GM18498 (cell line): Measurements from ENCODE around the gene MAP1B.

Source experiments
- ATAC-seq: cut with Tn5 transposase; IDR thresholded peaks from one replicate; pipeline ENCODE4 v1.9.1; 2021; ENCODE audit warnings: mild to moderate bottlenecking, moderate library complexity; ENCODE audit not compliant: unreplicated experiment

MAP1B gene

DNA sequence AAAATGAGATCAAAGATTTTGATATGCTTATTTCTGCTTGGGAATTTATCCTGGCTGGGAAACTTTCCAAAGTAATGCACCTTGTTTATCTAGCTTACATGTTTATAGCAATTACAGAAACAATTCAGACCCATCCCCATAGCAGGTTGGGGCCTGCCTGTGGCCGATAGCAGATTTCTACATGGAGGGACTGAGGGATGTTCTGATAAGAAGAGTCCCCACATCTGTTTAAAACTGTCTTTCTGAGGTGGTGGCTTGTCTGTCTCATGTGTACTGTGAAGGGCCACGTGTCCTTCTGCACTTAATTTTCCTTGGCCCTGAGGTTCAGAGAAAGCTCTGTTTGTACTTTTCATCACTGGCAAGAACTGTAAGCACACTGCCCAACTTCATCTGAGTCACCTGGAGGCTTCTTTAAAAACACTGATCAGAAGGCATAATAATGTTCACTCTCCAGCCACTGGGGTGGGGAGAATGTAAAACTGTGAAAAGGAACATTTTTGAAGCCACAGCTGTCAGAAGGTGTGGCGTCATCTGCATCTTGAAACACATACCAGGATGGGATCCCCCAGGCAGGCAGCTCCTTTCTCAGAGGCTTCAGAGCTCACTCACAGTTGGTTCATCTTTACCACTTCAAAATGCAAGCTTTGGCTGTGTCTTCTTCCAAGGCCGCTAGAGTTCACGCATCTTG, 80.3 kb downstream of the MAP1B start:
- no peak for ATAC-seq

DNA sequence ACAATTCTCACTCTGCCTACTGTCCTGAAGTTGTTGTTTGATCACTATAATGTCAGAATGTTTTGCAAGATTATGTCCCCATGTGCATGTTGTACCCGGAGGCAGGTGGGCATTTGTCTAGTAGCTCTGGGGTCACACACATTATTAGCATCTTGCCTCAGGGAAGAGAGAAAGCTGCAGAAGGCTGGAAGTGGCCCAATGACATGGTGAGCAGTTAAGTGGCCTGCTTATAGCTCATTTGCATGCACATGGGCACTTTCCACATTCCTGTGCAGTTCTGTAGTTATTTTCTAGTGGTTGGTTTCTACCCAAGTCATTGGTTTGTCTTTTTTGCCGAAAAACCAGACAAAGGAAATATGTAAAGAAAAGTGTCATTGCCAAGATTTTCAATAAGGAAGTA, 80.9 kb downstream of the MAP1B start:
- ATAC-seq, result no peak

DNA sequence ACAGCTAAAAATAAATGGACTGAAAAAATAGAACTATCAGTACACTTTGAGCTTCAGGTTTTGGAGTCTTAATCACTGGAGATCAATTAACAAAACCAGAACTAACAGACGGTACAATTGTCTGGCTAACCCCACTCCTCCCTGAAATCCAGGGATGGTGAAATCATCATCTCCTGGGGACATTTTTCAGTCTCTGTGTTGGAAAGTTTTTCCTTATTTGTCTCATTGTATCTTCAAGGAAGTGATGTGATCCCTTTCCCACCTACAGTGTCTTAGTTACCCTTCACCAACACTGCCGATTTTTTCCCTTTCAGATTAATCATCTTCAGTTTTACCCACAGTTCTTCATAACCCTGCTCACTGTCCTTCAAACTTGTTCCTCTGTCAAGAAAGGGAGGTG, 81.9 kb downstream of the MAP1B start:
- no peak for ATAC-seq

DNA sequence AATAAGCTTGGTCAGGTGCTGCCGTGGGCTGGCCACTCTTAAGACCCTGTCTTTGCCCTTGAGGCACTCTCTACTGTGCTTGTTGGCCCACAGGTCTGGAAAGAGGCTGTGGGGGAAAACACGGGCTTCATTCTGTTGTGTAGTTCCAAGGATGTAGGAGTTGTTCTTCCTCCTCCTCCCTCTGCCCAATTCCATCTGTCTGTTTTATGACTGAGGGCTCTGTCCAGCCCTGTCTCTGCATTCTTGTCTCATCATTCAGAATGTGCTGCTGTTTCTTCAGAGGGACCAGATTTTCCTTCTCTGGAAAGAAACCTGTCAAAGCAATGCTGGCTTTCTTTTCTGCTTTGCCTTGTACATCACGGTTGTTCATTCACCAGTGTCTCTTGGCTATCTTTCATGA, 84.1 kb downstream of the MAP1B start:
- no peak for ATAC-seq

DNA sequence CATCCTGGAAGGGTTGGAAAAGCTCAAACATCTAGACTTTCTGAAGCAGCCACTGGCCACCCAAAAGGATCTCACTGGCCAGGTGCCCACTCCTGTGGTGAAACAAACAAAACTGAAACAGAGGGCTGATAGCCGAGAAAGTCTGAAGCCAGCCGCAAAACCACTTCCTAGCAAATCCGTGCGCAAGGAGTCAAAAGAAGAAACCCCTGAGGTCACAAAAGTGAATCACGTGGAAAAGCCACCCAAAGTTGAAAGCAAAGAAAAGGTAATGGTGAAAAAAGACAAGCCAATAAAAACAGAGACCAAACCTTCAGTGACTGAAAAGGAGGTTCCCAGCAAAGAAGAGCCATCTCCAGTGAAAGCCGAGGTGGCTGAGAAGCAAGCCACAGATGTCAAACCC, 87.6 kb downstream of the MAP1B start:
- ATAC-seq, result peak; percentile 95

DNA sequence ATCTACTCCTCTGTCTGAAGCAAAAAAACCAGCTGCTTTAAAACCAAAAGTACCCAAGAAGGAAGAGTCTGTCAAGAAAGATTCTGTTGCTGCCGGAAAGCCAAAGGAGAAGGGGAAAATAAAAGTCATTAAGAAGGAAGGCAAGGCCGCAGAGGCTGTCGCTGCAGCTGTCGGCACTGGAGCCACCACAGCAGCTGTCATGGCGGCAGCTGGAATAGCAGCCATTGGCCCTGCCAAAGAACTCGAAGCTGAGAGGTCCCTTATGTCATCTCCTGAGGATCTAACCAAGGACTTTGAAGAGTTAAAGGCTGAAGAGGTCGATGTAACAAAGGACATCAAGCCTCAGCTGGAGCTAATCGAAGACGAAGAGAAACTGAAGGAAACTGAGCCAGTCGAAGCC, 88.3 kb downstream of the MAP1B start:
- ATAC-seq, result no peak

DNA sequence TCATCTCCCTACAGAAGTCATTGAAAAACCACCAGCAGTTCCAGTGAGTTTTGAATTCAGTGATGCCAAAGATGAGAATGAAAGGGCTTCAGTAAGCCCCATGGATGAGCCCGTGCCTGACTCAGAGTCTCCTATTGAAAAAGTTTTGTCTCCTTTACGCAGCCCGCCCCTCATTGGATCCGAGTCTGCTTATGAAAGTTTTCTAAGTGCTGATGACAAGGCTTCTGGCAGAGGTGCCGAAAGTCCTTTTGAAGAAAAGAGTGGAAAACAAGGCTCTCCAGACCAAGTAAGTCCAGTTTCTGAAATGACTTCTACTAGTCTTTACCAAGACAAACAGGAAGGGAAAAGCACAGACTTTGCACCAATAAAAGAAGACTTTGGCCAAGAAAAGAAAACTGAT, 90.1 kb downstream of the MAP1B start:
- no peak for ATAC-seq

DNA sequence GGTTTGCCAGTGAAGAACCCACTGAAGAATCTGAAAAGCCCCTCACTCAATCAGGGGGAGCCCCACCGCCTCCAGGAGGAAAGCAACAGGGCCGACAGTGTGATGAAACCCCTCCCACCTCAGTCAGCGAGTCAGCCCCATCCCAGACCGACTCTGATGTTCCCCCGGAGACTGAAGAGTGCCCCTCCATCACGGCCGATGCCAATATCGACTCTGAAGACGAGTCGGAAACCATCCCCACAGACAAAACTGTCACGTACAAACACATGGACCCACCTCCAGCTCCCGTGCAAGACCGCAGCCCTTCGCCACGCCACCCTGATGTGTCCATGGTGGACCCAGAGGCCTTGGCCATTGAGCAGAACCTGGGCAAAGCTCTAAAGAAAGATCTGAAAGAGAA, 92.4 kb downstream of the MAP1B start:
- no peak for ATAC-seq

DNA sequence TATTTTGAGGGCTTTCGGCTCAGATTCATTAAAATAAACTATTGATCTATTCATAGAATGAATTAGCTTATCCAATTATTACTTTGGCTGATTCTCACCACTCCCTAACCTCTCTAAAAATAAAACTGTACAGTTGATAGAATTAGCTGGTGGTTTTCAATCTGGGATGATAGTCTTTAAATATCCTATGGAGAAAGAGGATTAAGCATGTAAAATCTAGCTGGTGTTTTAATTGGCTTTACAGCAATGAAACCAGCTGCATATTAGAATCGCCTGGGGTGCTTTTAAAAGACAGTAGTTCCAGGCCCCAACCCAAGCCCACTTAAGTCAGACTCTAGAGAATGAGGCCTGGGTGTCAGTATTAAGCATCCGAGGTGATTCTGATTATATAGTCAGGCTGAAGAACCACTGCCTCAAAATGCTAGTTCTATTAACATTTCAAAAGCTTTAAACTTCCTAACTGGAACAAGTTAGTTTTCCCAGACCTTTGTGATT, 95.1 kb downstream of the MAP1B start:
- no peak for ATAC-seq

DNA sequence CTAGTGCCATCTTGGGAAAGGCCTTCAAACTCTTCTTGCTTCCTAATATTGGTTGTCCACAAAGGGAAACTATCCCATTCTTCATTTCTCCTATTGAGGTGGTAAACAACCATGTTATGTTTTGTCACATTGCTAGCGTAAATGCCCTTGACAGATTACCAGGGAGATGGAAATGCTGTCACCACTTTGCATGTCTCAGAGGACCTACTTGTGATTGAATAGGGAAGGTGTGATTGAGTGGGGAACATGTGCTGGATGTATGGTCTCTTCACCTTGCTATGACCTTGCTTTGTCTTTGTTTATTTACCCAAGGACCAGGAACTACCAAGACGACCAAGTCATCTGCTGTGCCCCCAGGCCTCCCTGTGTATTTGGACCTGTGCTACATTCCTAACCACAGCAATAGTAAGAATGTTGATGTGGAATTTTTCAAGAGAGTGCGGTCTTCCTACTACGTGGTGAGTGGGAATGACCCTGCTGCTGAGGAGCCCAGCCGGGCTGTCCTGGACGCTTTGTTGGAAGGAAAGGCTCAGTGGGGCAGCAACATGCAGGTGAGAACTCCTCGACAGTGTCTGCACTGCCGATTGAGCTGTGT, 96.1 kb downstream of the MAP1B start:
- ATAC-seq, result no peak

DNA sequence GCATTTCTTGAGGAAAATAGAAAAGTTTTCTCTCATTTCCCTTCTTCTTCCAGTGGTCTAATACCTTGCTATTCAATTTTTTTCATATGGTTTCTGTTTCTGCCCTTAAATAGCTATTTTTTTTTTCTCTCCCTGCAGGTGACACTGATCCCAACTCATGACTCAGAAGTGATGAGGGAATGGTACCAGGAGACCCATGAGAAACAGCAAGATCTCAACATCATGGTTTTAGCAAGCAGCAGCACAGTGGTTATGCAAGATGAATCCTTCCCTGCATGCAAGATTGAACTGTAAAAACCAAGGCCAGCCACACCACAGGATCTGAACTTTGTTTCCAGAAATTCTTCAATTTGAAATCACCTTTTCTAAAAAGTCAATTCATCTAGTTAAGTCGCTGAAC, 97.7 kb downstream of the MAP1B start:
- ATAC-seq, result no peak

DNA sequence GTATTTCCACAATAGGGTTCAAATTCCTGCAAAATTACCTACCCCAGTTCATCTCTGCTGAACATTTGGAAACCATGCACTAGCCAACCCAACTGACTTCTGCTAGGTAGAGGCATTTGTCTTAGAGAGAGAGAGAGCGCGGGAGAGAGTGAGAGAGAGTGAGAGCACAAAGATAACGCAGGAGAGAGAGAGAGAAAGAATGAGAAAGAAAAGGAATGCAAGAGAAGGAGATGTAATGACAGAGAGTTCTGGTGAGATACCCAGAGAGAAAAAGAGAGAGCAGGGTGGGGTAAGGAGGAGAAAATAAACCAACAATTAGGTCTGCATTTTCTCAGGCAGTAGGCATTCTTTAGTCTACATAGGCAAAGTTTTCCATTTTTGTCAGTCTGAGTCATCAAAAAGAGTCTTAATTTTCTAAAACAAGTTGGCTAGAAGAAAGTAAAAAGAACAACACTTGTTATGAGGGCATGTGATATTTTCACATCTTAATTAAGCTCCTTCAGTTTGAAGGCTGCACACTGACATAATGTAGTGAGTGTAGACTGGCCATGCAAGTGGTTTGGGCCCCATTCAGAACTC, 98.2 kb downstream of the MAP1B start:
- no peak for ATAC-seq

DNA sequence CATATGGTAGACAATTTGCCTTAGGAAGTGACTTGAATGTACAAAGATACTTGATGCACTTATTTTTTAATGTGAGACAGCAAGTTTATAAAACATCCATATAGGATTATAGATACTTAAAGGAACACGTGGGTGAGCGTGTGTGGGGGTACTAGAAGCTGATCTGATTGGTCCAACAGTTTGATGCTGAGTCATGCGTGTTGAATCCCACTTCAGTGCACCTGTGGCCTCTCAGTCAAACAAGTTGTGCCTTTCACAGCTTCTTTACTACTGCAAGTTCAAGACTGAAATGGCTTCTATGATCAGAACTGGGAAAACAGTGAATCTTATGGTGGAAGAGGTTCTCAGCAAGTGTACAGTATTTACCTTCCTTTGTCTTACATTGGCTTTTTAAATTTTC, 98.9 kb downstream of the MAP1B start:
- no peak for ATAC-seq

DNA sequence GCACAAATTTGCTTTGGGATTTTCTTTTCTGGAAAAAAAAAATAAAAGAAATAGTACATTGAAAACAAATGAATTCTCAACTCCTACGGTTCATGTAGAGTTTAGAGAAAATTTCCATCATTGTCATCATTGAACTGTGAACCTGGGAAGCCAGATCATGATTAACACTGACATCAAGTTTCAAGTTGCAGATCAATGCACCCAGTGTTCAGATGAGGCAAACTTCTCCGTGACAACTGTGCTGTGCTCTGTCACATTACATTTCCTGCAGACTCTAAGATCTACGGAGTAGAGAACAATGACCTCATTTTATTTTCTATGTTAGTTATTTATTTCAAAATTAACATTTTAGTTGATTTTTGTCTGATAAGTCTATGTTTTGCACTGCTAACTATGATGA, 99.7 kb downstream of the MAP1B start:
- ATAC-seq, result no peak

DNA sequence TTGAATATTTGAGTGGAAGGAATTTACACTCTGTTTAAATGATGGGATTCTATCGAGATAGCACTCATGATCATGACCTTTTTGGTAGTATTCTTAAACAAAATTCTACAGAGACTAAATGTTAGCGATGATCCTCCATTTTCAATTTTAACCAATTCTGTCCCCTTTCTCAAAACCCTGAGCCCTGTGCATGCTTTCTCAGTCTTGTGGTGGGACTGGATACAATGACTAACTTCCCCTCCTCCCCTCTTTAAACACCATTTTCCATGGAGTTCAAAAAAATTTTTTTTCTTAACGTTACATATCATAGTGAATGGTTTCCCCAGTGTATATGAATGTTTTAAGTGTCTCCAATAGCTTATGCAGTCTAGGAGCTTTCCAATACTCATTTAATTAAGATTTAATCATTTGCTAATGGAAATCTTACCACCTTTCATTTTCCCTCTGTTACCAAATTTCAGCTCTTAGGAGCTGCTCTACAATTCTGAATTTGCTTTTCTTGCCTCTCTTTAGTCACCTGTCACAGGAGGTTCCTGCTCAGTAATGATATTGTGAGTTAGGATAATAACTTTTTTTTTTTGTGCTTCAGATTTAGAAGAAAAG, 101.2 kb downstream of the MAP1B start:
- no peak for ATAC-seq

DNA sequence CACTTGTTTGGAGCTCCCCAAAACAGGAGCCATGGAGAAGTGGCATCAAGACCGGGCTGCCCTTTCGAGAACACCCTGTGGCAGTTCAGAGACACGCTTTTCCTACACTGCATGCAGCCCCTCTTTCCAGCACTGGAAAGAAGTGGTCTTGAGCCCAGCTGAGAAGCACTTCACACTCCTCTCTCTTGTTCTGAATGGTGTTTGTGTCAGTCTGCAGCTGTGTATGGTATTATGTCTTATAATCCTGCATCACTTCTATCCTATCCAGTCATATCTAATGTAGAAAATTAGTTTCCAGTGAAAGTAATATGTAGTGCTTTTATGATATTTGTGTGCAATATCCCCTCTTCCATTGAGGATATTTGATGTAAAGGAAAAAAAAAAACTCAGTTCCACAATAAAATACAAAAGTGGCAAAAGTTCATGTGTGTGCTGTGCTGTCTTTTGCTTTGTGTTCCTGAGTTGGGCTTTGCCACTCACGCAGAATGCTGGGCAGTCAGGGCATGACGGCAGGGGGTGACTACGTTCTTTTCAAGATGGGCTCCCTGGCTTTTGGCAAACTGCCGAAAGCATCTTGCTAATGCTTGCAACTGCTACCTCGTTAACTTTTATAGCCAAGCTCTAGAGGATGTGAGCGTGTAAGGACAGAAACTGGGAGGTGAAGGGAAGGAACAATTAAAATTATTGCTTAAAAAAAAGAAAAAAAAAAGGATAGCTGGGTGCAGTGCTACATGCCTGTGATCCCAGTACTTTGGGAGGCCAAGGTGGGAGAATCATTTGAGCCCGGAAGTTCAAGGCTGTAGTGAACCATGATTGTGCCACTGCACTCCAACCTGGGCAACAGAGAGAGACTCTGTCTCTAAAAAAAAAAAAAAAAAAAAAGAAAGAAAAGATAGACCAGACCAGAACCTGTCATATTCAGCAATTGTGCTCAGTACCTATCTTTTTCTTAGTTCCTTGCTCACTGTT, 102.2 kb downstream of the MAP1B start:
- no peak for ATAC-seq

DNA sequence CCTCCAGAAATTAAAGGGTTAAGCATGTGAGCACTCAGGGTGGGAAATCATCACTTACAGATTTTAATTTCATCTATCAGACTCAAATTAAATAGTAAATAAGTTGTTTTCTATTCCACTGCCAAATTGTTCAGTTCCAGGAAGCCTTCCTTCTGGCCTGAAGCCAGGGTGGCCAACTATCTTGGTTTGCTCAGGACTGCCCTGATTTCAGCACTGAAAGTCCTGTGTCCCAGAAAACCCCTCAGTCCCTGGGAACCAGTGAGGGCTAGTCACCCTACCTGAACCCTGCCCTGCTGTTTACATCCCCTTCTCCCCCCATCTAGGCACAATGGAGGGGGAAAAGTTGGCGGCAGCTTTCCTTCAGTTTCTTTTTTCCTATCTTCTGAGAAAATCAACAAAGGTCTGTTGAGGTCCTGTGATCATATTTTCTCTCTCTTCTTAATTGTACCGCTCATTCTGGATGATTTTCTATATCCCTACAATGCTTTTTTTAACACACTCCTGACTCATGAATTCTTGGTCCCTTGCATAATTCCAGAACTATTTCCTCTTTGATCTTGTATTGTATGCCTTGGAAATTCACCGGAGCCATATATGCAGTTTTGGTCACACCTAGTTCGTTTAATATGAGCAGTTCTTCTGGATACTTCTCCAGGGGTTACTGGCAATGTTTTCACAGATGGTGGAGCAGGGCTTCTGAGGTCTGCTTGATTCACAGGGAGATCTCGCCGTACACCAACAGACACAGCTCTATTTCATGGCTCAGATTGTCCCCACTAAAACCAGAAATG, 103.8 kb downstream of the MAP1B start:
- no peak for ATAC-seq

DNA sequence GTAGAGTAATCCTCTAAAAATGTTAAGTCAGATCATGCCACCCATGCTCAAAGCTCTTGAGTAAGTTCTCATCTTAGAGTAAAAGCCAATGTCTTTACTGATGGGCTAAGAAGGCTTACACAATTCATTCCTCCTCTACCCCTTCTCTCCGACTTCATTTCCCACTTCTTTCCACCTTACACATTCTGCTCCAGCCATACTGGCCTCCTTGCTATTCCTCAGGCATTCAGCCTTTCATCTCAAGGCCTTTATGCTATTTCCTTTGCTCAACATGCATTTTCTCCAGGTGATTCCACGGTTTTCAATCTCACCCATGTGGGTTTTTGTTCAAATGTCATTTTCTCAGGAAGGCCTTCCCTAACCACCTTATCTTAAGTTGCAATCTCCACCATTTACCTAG, 104.9 kb downstream of the MAP1B start:
- ATAC-seq, result no peak

DNA sequence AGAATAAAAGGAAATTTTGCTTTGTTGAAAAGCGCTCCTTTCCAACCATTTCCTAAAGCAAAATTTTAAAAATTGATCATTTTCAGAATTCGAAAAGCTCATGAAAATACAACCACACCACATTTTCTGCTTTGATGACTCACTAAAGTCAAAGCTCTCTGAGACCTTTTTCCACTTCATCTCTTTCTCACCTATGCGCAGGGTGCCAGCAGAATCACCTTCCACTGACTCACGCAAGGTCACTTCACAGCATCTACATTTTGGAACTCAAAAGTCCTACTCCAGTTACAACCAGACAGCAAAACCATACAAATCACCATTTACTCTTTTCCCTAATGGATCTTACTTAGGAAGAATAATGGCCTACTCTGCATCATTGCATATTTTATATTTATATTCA, 106.2 kb downstream of the MAP1B start:
- no peak for ATAC-seq

DNA sequence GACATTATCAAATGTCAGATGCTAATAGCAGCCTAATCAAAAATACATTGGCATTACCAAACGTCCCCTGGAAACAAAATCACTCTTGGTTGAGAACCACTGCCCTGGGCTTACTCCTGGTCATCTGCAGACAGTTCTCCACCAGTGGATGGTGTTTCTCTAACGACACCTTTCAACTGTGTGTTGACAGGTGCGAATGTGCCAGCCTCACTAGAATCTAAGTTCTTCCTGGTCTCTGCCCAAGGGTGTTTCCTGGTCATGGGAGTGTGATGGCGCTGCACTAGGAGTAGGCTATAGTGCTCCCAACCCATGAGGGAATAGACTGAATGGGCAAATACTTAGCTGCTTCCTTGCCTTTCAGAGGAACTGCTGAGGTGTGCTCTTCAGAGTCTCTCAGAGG, 106.9 kb downstream of the MAP1B start:
- ATAC-seq, result no peak
